GM18951 (cell line): ENCODE measurements around the gene SFSWAP.

Source experiments
- POLR2A ChIP-seq: IDR thresholded peaks from 4 replicates; pipeline ENCODE4 v1.6.1; 2011; ENCODE audit warnings: mild to moderate bottlenecking; ENCODE audit not compliant: insufficient read length, insufficient read depth; ENCODE audit errors: extremely low read depth
- in situ Hi-C: fragments of 300-500 bp; cut with MboI; formaldehyde crosslinking; loops from one replicate; pipeline ENCODE4 v1.12.0; 2022; ENCODE audit warnings: low sequenced_read_pairs, mixed read lengths, inconsistent platforms; ENCODE audit not compliant: unreplicated experiment

The SFSWAP gene

DNA sequence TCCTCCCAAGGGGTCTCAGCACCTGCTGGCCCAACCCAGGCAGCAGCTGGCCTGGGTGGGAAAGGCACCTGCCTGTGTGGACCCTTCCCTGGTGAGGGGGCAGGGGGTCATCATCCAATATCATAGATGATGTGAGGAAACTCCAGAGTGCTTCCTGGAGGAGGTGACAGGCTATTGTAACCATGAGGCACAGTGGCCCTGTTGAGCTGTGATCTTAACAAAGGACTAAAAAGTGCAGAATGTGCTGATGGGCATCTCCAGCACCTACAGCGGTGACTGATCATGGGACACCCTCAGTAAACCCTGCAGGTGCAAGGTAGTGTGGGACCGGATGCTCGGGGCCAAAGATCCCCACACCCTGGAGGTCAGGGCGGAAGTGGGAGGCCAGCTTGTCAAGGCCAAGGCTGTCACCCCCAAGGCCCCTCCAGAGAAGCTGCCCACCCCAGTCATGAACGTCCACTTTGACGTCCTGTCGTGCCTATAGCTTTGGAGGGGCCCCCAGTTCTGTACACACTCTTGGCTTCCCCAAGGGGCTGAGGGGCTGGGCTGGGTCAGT is 124.8 kb downstream of the SFSWAP start:
- in situ Hi-C loops: no loop called here
- TF ChIP-seq POLR2A: no peak

DNA sequence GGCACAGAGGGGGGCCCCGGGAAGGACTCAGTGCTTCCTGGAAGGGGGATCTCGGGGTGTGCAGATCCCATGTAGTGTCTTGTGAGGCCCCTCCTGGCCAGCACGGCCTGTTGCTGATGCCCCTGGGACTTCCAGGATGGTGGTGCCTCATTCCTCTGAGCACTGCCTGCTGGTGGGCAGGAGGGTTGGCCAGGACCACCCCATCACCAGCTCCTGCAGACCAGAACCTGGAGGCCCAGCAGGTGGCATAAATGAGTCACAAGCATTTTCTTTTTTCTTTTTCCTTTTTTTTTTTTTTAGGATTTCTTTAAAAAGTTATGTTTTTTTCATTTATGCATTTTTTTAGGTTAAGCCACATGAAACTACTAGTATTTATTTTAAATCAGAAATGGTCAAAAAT is 125.3 kb downstream of the SFSWAP start:
- in situ Hi-C loops: no loop called here

DNA sequence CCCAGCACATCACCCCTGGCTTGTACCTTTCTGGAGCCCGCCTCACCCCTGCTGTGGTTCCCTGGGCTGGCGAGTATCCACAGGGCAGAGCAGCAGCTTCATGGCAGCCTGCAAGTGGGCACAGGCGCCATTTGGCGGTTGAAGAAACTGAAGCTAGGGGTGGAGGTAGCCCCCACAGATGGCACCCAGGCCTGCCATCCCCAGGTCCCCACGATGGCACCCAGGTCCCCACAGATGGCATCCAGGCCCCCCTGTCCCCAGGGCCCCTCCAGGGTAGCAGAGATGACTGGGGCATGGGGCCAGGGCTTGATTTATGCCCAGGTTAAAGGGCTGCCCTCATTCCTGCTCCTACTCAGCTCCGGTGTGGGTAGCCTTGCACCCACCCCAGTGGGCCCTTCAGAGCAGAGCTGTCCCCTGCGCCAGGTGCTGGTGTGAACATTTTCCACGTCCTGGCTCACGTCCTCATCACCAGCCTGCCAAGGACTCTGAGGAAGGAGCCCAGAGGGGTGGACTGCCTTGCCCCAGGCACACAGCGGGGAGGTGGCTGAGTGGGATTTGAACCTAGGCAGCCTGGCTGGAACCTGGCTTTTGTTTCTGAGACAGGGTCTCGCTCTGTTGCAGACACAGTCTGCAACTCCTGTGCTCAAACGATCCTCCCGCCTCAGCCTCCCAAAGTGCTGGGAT is 126.0 kb downstream of the SFSWAP start:
- in situ Hi-C loops: no loop called here

More for the DNA sequence above, 125.3 kb downstream of the SFSWAP start:
- no peak for TF ChIP-seq POLR2A

DNA sequence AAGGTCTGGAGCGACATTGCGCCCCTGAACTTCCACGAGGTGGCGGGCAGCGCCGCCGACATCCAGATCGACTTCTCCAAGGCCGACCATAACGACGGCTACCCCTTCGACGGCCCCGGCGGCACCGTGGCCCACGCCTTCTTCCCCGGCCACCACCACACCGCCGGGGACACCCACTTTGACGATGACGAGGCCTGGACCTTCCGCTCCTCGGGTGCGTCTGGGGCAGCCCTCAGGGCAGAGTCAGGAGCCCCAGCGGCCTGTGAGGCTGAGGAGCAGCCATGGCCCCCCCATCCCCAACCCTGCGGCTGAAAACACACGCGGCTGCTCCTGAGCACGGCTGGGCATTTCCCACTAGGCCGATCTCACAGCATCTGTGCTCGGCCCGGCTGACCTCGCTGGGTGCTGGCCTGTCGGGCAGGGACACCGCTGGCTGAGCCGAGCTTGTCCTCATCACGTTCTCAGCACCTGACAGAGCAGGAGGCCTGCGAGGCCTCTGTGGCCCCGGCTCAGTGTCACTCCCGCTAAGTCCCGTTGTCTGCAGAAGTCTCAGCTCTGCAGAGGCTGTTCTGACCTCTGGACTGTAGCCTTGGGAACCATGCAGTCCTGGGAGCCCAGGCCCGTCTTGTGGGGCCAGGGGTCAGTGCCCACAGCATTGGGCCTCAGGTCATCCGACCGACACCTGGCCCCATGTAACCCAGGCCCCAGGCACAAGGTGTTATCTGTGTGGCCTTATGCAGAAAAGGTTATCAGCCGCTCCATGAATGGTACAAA is 129.9 kb downstream of the SFSWAP start:
- TF ChIP-seq POLR2A: no peak
- in situ Hi-C loops: no loop called here

More for the DNA sequence above, 126.0 kb downstream of the SFSWAP start:
- TF ChIP-seq POLR2A: no peak

- TF ChIP-seq POLR2A: no peak
- in situ Hi-C loops: no loop called here
Measured at GRCh38 chr12:131841547-131841946, 130.7 kb downstream of the SFSWAP start.

- in situ Hi-C loops: no loop called here
- TF ChIP-seq POLR2A: no peak
Measured at GRCh38 chr12:131842169-131842568, 131.3 kb downstream of the SFSWAP start.

DNA sequence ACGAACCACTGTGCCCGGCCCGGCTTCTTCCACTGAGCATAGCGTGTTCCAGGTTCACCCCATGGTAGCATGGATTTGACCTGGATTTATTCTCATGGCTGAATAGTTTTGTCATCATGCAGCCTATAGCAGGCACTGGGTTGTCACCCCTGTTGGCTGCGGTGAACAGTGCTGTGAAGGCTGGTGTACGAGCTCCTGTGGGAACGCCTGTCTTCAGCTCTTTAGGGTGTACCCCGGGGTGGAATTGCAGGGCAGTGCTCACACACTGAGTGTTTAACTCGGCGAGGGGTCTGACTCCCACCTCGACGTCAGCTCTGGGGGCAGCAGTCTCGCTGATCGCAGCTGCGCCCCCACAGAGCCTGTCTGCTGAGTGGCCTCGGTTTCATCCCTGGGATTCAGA is 132.6 kb downstream of the SFSWAP start:
- in situ Hi-C loops: no loop called here
- no peak for TF ChIP-seq POLR2A

GRCh38 chr12:131844140-131844539 is 133.2 kb downstream of the SFSWAP start:
- TF ChIP-seq POLR2A: no peak
- in situ Hi-C loops: no loop called here

GRCh38 chr12:131844656-131845055 is 133.8 kb downstream of the SFSWAP start:
- in situ Hi-C loops: no loop called here
- no peak for TF ChIP-seq POLR2A

DNA sequence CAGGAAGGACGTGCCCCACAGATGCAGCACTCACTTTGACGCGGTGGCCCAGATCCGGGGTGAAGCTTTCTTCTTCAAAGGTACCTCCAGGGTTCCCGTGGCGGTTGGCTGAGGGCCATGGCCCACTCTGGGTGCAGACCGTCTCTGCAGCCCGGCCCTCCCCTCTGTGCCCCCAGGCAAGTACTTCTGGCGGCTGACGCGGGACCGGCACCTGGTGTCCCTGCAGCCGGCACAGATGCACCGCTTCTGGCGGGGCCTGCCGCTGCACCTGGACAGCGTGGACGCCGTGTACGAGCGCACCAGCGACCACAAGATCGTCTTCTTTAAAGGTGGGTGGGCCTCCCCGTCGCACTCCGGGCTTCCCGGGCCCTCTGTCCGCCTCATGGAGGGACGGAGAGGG is 134.2 kb downstream of the SFSWAP start:
- TF ChIP-seq POLR2A: no peak
- in situ Hi-C loops: no loop called here

- no peak for TF ChIP-seq POLR2A
- in situ Hi-C loops: no loop called here
Measured at GRCh38 chr12:131847456-131847855, 136.6 kb downstream of the SFSWAP start.

DNA sequence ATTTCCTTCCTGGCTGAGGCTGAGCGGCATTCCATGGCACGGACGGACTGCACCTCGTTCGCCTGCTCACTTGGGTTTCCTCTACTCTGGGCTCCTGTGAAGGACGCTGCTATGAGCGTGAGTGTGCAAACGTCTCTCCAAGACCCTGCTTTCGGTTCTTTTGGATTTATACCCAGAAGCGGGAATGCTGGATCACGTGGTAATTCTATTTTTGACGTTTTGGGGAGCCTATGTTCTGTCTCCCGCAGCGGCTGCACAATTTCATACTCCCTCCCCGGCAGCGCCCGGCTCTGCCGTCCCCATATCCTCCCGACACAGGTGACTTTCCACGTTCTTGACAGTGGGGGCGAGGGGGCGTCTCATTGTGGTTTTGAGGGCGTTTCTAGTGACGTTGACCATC is 137.9 kb downstream of the SFSWAP start:
- TF ChIP-seq POLR2A: no peak
- in situ Hi-C loops: no loop called here
